ENCODE measurements around the gene PXT1.

The PXT1 gene

GRCh38 chr6:36381502-36382389, 60.9 kb downstream of the PXT1 start:
- DNase-seq (ENCODE audit: extremely low read depth, low read depth) = no peak
- no peak for TF ChIP-seq CTCF (IDR thresholded peaks at IDR 0.05; ENCODE audit: low read depth, low read length)

GRCh38 chr6:36380166-36380565, 62.5 kb downstream of the PXT1 start:
- DNase-seq (ENCODE audit: extremely low read depth, low read depth) = no peak
- no peak for TF ChIP-seq CTCF (IDR thresholded peaks at IDR 0.05; ENCODE audit: low read depth, low read length)

- no peak for DNase-seq (ENCODE audit: extremely low read depth, low read depth)
- no peak for TF ChIP-seq CTCF (IDR thresholded peaks at IDR 0.05; ENCODE audit: low read depth, low read length)
Measured at GRCh38 chr6:36378936-36379335, 63.7 kb downstream of the PXT1 start.

- no peak for DNase-seq (ENCODE audit: extremely low read depth, low read depth)
- no peak for TF ChIP-seq CTCF (IDR thresholded peaks at IDR 0.05; ENCODE audit: low read depth, low read length)
Measured at GRCh38 chr6:36378243-36378920, 64.3 kb downstream of the PXT1 start.

- no peak for TF ChIP-seq CTCF (IDR thresholded peaks at IDR 0.05; ENCODE audit: low read depth, low read length)
- no peak for DNase-seq (ENCODE audit: extremely low read depth, low read depth)
Measured at GRCh38 chr6:36377594-36377993, 65.1 kb downstream of the PXT1 start.

- no peak for DNase-seq (ENCODE audit: extremely low read depth, low read depth)
- TF ChIP-seq CTCF (IDR thresholded peaks at IDR 0.05; ENCODE audit: low read depth, low read length) = no peak
Measured at GRCh38 chr6:36376742-36377141, 65.9 kb downstream of the PXT1 start.

- TF ChIP-seq CTCF (IDR thresholded peaks at IDR 0.05; ENCODE audit: low read depth, low read length) = no peak
- no peak for DNase-seq (ENCODE audit: extremely low read depth, low read depth)
Measured at GRCh38 chr6:36376183-36376582, 66.5 kb downstream of the PXT1 start.

Data from AG09319 (cell line).